ENCODE measurements around the gene BORCS6. TPM values are rescaled to one million over a fixed set of nuclear protein-coding genes. Genes with fewer than 3 reads are reported as not detected.

BORCS6 gene
- total and polyA plus RNA-seq, 2 of the 4 experiments (the other 2 are of a cell fraction), result 2.7 to 3.3 TPM

- CTCF ChIA-PET, result interaction anchor here (0.6 to 1.4 kb wide), 4 partner anchors 25 to 97 kb away, joined by 3 to 4 read pairs (median 3); no protein-coding TSS in a partner anchor
- Histone ChIP-seq H3K79me1 (ENCODE audit: low read depth in 1 of 2, low read length in 2 of 2) (peaks cover 0 to 3% of the 10 kb centered on the region in 2 experiments; a peak in 1 of 4 replicates), H2AK5ac (ENCODE audit: low read depth, low read length) (peak overlapping the region; percentile 55), H3K36me3 (ENCODE audit: control insufficient read depth, insufficient read depth, low read length) (no peaks in the 10 kb centered on the region), H3K23ac (ENCODE audit: low read depth, low read length) (peak overlapping the region; percentile 95), H2BK20ac (ENCODE audit: low read depth, low read length) (no peak overlapping the region), H3K56ac (ENCODE audit: extremely low read depth, insufficient read depth, low read length) (peak overlapping the region; percentile 68), H3K9me3 (ENCODE audit: control insufficient read depth, insufficient read depth, low read length) (no peaks in the 10 kb centered on the region), H3K9me1 (ENCODE audit: insufficient read depth, low read length) (peaks cover 12% of the 10 kb centered on the region), H2AK9ac (replicated peaks; ENCODE audit: low read depth, low read length, poor library complexity) (peak overlapping the region; percentile 86), H3K4me2 (ENCODE audit: low read depth, low read length) (peak overlapping the region; percentile 88), H2BK15ac (ENCODE audit: low read depth, low read length) (no peak overlapping the region), H3K18ac (ENCODE audit: low read depth, low read length) (peak overlapping the region; percentile 12), H4K8ac (ENCODE audit: low read depth in 2 of 2, low read length in 2 of 2) (peak overlapping the region; percentile 32 to 60; a peak in 3 of 4 replicates), H3K9ac (ENCODE audit: low read depth, low read length) (peak overlapping the region; percentile 65), H3K4me3 (ENCODE audit: insufficient read depth, low read depth, low read length) (peak overlapping the region; percentile 62), H3K14ac (replicated peaks; ENCODE audit: low read depth, low read length) (peak overlapping the region; percentile 28), H2BK120ac (ENCODE audit: low read depth, low read length) (peak overlapping the region; percentile 18; the same call in 1 of the 2 replicates), H4K91ac (ENCODE audit: insufficient read depth, low read depth, low read length) (peak overlapping the region; percentile 52; the same call in 1 of the 2 replicates), H2AFZ (replicated peaks; ENCODE audit: low read length, poor library complexity) (peak overlapping the region; percentile 94), H3K4ac (ENCODE audit: low read depth, low read length) (peak overlapping the region; percentile 72), H3K27me3 (ENCODE audit: control insufficient read depth, insufficient read depth, low read length) (no peaks in the 10 kb centered on the region), H3K4me1 (ENCODE audit: control insufficient read depth, insufficient read depth, low read length) (peaks cover 6% of the 10 kb centered on the region), H2BK5ac (ENCODE audit: low read depth, low read length, poor library complexity, severe bottlenecking) (peak overlapping the region; percentile 76), H3K27ac (ENCODE audit: insufficient read depth, low read length) (peak overlapping the region; percentile 85), H4K20me1 (ENCODE audit: insufficient read depth, low read length) (peaks cover 19% of the 10 kb centered on the region), H4K5ac (ENCODE audit: low read depth, low read length) (peak overlapping the region; percentile 49)
- intact Hi-C loops (cut with micrococcal nuclease) (loop anchor here (1.0 to 5.0 kb wide), 6 partner anchors 26 to 160 kb away; partner anchors contain the start of gene CTC1), in situ Hi-C loops (cut with MboI; ENCODE audit: low sequenced_read_pairs) (loop anchor here (5.0 kb wide), 1 partner anchor 100 kb away; the partner anchor contains the start of gene HES7), dilution Hi-C loops (cut with HindIII; ENCODE audit: low sequenced_read_pairs, unreplicated experiment) (no loop called here)
- 5% methylated on average over 23 of the region's 40 CpGs; no CpG with 5 or more reads in 1 of the 2 experiments for WGBS, 2 experiments (ENCODE audit: extremely low coverage in 2 of 2, insufficient read length in 1 of 2)
- DNase-seq (peak; percentile 89), ATAC-seq (ENCODE audit: low read depth) (peak; percentile 28)
- no TSS peak for BruUV-seq (replicated peaks)
- POLR2A ChIA-PET (ENCODE audit: unreplicated experiment), result interaction anchor here (0.8 to 1.2 kb wide), 3 partner anchors 12 to 49 kb away, joined by 3 to 4 read pairs (median 3); partner anchors contain the start of gene AURKB
- TF ChIP-seq CEBPB (IDR thresholded peaks at IDR 0.05; ENCODE audit: low read depth, low read length) (0 out of 2 replicates have a peak, but pooled peaks have one; percentile 23), CHD1 (IDR thresholded peaks at IDR 0.05; ENCODE audit: low read depth, low read length) (no peak; the same call in 1 of the 2 replicates), RAD21 (IDR thresholded peaks at IDR 0.05; ENCODE audit: low read length) (no peak), USF2 (IDR thresholded peaks at IDR 0.05; ENCODE audit: low read depth, low read length) (peak; percentile 8; the same call in 1 of the 2 replicates), NFE2L2 (IDR thresholded peaks at IDR 0.05; ENCODE audit: low read depth, low read length) (no peak), SMC3 (IDR thresholded peaks at IDR 0.05; ENCODE audit: low read depth, low read length) (no peak), RFX5 (IDR thresholded peaks at IDR 0.05; ENCODE audit: low read depth, low read length) (no peak), MXI1 (IDR thresholded peaks at IDR 0.05; ENCODE audit: borderline replicate concordance, low read depth, low read length) (no peak), RCOR1 (IDR thresholded peaks at IDR 0.05; ENCODE audit: insufficient replicate concordance, low read length) (no peak), BHLHE40 (IDR thresholded peaks at IDR 0.05; ENCODE audit: low read depth, low read length) (no peak), MAFK (IDR thresholded peaks at IDR 0.05; ENCODE audit: low read depth, low read length) (peak; percentile 53; the same call in 1 of the 2 replicates), FOS (IDR thresholded peaks at IDR 0.05; ENCODE audit: low read depth, low read length) (peak; percentile 95), MAZ (IDR thresholded peaks at IDR 0.05; ENCODE audit: borderline replicate concordance, low read depth, low read length) (peak; percentile 44; the same call in 1 of the 2 replicates)
- TF ChIP-seq, protein P1, sequence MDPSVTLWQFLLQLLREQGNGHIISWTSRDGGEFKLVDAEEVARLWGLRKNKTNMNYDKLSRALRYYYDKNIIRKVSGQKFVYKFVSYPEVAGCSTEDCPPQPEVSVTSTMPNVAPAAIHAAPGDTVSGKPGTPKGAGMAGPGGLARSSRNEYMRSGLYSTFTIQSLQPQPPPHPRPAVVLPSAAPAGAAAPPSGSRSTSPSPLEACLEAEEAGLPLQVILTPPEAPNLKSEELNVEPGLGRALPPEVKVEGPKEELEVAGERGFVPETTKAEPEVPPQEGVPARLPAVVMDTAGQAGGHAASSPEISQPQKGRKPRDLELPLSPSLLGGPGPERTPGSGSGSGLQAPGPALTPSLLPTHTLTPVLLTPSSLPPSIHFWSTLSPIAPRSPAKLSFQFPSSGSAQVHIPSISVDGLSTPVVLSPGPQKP (IDR thresholded peaks at IDR 0.05; ENCODE audit: borderline replicate concordance, low read depth, low read length), result no peak
Measured at GRCh38 chr17:8221663-8222379, 31.8 kb upstream of the BORCS6 start.

Measured in IMR-90 (cell line).